Transverse colon (tissue), 4 donors: Measurements from ENCODE around the gene GLI3. TPM values are rescaled to one million over a fixed set of nuclear protein-coding genes. Genes with fewer than 3 reads are reported as not detected.

ENCODE experiments used
- DNase-seq: peaks from one replicate; pipeline ENCODE4 v3.0.0-alpha.2; 2019
- H3K27ac ChIP-seq, 4 donors: fragments of 200-600 bp; sonication (generic); 2 replicates each; pipeline ENCODE4 v1.5.1; 2016 to 2018; ENCODE audit warnings: inconsistent platforms in 4 of 4
- H3K27me3 ChIP-seq: fragments of 200-600 bp; sonication (generic); 2 replicates; pipeline ENCODE4 v1.5.1; 2017; ENCODE audit warnings: inconsistent platforms
- H3K36me3 ChIP-seq, 4 donors: fragments of 200-600 bp; sonication (generic); 2 replicates each; pipeline ENCODE4 v1.5.1; 2017 to 2019; ENCODE audit warnings: inconsistent platforms in 4 of 4
- H3K4me1 ChIP-seq, 4 donors: fragments of 200-600 bp; sonication (generic); 2 replicates each; pipeline ENCODE4 v1.5.1; 2017 to 2020; ENCODE audit warnings: inconsistent platforms in 4 of 4
- H3K4me3 ChIP-seq, 4 donors: fragments of 200-600 bp; sonication (generic); 1 replicate in 1 of 4; 2 replicates in 3 of 4; pipeline versions ENCODE4 v1.5.1 to v1.6.1; 2017 to 2019; ENCODE audit warnings: inconsistent platforms in 4 of 4
- H3K9me3 ChIP-seq, 2 donors: fragments of 200-600 bp; sonication (generic); 2 replicates each; pipeline ENCODE4 v1.5.1; 2017 to 2019; ENCODE audit warnings: inconsistent platforms in 2 of 2
- EP300 ChIP-seq: sonication (generic); formaldehyde crosslinking; IDR thresholded peaks from one replicate; pipeline ENCODE4 v1.6.1; 2017; ENCODE audit warnings: antibody characterized with exemption, low read depth
- POLR2A ChIP-seq: fragments of 450-650 bp; IDR thresholded peaks from one replicate; pipeline ENCODE4 v1.6.1; 2016; ENCODE audit warnings: antibody characterized with exemption, mild to moderate bottlenecking, moderate library complexity
- POLR2AphosphoS5 ChIP-seq, 3 donors: sonication (generic); formaldehyde crosslinking; IDR thresholded peaks; one replicate each; pipeline ENCODE4 v1.6.1; 2016; ENCODE audit warnings: antibody characterized with exemption in 3 of 3
- WGBS, 2 donors: methylation state at CpG; one replicate each; pipeline ENCODE4 v1.1.5; 2018; ENCODE audit warnings: low coverage in 1 of 2; 5-methylcytosine and 5-hydroxymethylcytosine counted together
- in situ Hi-C, 4 donors: fragments of 200-750 bp; cut with MboI; loops; one replicate each; pipeline versions ENCODE4 v1.15.0 to v1.15.1; 2017; ENCODE audit warnings: low sequenced_read_pairs in 3 of 4, low pct_ligation_motif_present in 1 of 4, low pct_unique_long_range_greater_than_20kb in 1 of 4
- intact Hi-C: fragments of 100-400 bp; cut with DNase I; formaldehyde crosslinking; loops from one replicate; pipeline ENCODE4 v1.15.1; 2023; ENCODE audit warnings: low total_unique reads
- total RNA-seq, 4 donors: library from RNA; depleted of rRNA; stranded (reverse); fragments of >200 nt; gene quantifications; one replicate each; pipeline ENCODE4 v1.1.0, GENCODE V29; 2016
- TF ChIP-seq, protein P1 (sequence below), 5 experiments: fragments of 200-600 bp in 3 of 5; fragments of 450-650 bp in 2 of 5; sonication (generic) in 3 of 5; IDR thresholded peaks; 1 replicate in 2 of 5; 2 replicates in 3 of 5; pipeline ENCODE4 v1.5.1; 2016 to 2017; ENCODE audit warnings: antibody characterized with exemption in 5 of 5, inconsistent platforms in 3 of 5, mild to moderate bottlenecking in 2 of 5, moderate library complexity in 1 of 5

GLI3 gene
- total RNA-seq, 4 donors from 2014 or later = 3.7 to 41.1 (median 5.3) TPM

DNA sequence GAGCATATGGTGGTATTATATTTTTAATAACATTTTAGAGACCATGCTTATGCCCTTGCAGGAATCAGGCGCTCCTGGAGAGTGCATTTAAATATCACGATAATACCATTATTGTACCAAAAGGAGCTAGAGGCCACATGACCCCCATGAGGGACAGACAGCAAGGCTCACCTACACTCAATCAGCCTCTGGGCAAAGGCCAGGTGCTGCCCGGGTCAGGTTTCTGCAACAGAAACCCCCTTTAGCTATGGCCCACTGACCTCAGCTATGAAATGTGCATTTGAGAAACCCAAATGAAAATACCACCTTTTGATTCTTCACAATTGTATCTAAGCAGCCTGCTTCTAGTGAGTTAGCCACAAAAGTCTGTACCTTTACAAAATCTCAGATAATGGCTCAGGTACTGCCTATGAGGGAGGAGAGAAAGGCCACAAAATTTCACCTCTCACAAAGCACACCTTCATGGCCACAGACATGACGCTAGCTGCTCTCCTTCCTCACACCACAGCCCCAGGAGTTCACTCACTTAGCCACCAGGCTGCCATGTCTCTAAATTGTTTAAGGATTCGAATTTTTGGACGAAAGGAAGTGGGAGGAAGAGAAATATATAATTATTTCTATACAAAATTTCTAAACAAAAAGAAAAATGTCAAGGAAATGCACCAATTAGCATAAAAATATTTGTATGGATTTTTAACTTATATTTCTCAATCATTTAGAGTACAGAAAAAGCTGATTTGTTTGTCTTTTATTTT is 79.9 kb downstream of the GLI3 start:
- no peaks in the 10 kb centered on the region for H3K9me3 ChIP-seq
- DNase-seq = no peak

DNA sequence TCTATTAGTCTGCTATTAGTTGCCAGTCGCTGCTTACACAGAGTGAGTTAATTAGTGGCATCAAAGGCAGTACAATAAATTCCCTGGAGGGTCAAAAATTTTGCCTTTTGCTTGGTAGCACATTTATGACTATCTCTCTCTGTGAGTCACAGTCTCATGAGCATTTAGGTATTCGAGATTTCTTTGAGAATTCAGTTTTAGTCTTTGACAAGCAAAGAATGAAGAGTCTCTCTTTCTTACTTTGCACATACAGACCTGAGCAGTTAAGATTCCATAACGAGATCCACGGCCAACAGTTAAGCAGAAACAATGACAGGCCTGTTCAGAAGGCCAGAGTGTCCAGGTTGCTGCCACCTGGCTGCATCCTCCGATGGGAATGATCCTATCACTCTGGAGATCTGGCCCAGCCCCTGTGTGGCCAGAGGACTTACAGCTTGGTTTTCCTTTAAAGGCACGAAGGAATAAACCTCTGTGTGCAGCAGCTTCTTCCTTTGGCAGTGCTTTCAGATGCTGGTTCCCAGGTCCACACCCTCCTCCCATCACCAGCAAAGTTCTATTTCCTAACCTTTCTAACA is 80.6 kb downstream of the GLI3 start:
- no peaks in the 10 kb centered on the region for H3K27me3 ChIP-seq
- no peak for DNase-seq
- peaks cover 0 to 36% (median 4%) of the 10 kb centered on the region in 4 donors for H3K4me1 ChIP-seq
- in situ Hi-C loops (no loop called here), intact Hi-C loops (no loop called here)
- H3K27ac ChIP-seq = no peak overlapping the region
- no peak for TF ChIP-seq POLR2A
- TF ChIP-seq, protein P1, sequence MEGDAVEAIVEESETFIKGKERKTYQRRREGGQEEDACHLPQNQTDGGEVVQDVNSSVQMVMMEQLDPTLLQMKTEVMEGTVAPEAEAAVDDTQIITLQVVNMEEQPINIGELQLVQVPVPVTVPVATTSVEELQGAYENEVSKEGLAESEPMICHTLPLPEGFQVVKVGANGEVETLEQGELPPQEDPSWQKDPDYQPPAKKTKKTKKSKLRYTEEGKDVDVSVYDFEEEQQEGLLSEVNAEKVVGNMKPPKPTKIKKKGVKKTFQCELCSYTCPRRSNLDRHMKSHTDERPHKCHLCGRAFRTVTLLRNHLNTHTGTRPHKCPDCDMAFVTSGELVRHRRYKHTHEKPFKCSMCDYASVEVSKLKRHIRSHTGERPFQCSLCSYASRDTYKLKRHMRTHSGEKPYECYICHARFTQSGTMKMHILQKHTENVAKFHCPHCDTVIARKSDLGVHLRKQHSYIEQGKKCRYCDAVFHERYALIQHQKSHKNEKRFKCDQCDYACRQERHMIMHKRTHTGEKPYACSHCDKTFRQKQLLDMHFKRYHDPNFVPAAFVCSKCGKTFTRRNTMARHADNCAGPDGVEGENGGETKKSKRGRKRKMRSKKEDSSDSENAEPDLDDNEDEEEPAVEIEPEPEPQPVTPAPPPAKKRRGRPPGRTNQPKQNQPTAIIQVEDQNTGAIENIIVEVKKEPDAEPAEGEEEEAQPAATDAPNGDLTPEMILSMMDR (IDR thresholded peaks at IDR 0.05) = no peak
- no peak for TF ChIP-seq POLR2AphosphoS5 (IDR thresholded peaks at IDR 0.05)
- TF ChIP-seq EP300 = no peak
- H3K4me3 ChIP-seq = no peak overlapping the region
- no peaks in the 10 kb centered on the region for H3K9me3 ChIP-seq
- WGBS, 2 donors = 58 to 71% methylated on average over 2 to 6 of the region's 6 CpGs
- no peaks in the 10 kb centered on the region for H3K36me3 ChIP-seq

More for the DNA sequence above, 79.9 kb downstream of the GLI3 start:
- in situ Hi-C loops = no loop called here
- peaks cover 0 to 36% (median 4%) of the 10 kb centered on the region in 4 donors for H3K4me1 ChIP-seq
- no peaks in the 10 kb centered on the region for H3K36me3 ChIP-seq
- 73 to 81% methylated on average over 5 to 6 of the region's 6 CpGs for WGBS, 2 donors
- intact Hi-C loops = no loop called here
- no peaks in the 10 kb centered on the region for H3K27me3 ChIP-seq
- no peak for TF ChIP-seq POLR2A
- TF ChIP-seq EP300 = no peak
- no peak for TF ChIP-seq POLR2AphosphoS5 (IDR thresholded peaks at IDR 0.05)
- H3K27ac ChIP-seq = no peak overlapping the region
- no peak overlapping the region for H3K4me3 ChIP-seq

DNA sequence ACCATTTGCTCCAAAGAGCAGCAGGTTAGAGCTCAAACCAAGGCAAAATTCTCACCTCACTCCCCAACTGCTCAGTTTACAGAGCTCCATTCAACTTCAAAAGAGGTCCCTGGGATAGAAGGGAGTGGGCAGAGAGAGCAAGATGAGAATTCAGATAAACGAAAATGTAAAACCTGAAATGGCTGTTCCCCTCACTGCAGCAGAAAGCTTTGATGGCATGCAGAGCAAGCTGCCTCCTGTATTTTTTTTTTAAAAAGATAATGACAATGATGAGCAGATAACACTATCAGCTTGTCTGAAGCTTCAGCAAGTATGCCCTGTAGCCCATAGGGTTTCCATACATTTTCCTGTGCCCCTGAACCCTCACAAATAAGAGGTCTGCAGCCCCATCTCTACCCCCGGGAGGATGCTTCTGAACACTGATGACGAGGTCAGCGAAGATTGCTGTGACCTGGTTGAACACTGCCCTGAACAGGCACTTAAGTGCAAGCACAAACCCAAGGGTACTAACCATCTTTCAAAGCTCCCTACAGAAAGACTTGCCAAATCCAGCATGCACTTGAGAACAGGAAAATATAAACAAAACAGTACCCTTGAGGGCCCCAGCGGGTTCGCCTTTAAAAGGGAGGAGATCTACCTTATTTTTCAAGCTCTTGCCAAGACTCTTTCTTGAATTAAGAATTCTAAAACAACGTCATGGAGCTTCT is 81.3 kb downstream of the GLI3 start:
- 63 to 77% methylated on average over 4 to 7 of the region's 7 CpGs for WGBS, 2 donors
- in situ Hi-C loops = no loop called here
- TF ChIP-seq POLR2A = no peak
- TF ChIP-seq, protein P1 (IDR thresholded peaks at IDR 0.05) = no peak
- no peak for TF ChIP-seq POLR2AphosphoS5 (IDR thresholded peaks at IDR 0.05)
- TF ChIP-seq EP300 = no peak

DNA sequence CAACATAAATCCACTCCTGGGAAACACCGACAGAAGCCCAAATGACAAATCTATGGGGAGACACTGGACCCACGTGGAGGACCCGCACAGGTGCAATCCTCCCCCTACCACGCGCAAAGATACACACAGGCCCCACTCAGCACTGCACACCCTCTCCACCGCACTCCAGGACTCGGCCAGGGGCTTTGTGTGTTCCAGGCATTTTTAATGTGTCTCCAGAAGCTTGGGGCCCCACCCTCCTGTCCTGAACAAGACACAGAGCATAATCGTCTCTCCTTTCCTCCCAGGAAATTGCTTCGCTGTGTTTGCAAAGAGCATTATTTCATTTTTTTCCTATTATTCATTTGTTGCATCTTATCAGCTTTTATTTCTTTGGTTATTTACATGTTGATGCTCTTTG is 82.8 kb downstream of the GLI3 start:
- H3K4me3 ChIP-seq = no peak overlapping the region
- TF ChIP-seq EP300 (no peak), POLR2A (no peak), POLR2AphosphoS5 (IDR thresholded peaks at IDR 0.05) (no peak)
- TF ChIP-seq, protein P1 (IDR thresholded peaks at IDR 0.05) = no peak
- no peak overlapping the region for H3K27ac ChIP-seq
- intact Hi-C loops (no loop called here), in situ Hi-C loops (no loop called here)
- H3K4me1 ChIP-seq = peaks cover 0 to 36% (median 4%) of the 10 kb centered on the region in 4 donors
- no peaks in the 10 kb centered on the region for H3K9me3 ChIP-seq
- H3K36me3 ChIP-seq = no peaks in the 10 kb centered on the region
- 76 to 87% methylated on average over 4 to 9 of the region's 9 CpGs for WGBS, 2 donors
- no peak for DNase-seq
- H3K27me3 ChIP-seq = no peaks in the 10 kb centered on the region

More for the DNA sequence above, 81.3 kb downstream of the GLI3 start:
- Histone ChIP-seq H3K4me3 (no peak overlapping the region), H3K9me3 (no peaks in the 10 kb centered on the region), H3K36me3 (no peaks in the 10 kb centered on the region), H3K27ac (no peak overlapping the region), H3K27me3 (no peaks in the 10 kb centered on the region), H3K4me1 (peaks cover 0 to 36% (median 4%) of the 10 kb centered on the region in 4 donors)
- intact Hi-C loops = no loop called here
- no peak for DNase-seq
